GM19193 (cell line): ENCODE measurements around the gene USF1.

ENCODE experiments used
- POLR2A ChIP-seq: IDR thresholded peaks from 4 replicates; pipeline ENCODE4 v1.6.1; 2011; ENCODE audit not compliant: insufficient read depth, insufficient read length; ENCODE audit errors: extremely low read depth

Gene USF1

GRCh38 chr1:161039546-161039945, 6.2 kb downstream of the USF1 start:
- TF ChIP-seq POLR2A = no peak

GRCh38 chr1:161039154-161039545, 6.6 kb downstream of the USF1 start:
- no peak for TF ChIP-seq POLR2A

DNA sequence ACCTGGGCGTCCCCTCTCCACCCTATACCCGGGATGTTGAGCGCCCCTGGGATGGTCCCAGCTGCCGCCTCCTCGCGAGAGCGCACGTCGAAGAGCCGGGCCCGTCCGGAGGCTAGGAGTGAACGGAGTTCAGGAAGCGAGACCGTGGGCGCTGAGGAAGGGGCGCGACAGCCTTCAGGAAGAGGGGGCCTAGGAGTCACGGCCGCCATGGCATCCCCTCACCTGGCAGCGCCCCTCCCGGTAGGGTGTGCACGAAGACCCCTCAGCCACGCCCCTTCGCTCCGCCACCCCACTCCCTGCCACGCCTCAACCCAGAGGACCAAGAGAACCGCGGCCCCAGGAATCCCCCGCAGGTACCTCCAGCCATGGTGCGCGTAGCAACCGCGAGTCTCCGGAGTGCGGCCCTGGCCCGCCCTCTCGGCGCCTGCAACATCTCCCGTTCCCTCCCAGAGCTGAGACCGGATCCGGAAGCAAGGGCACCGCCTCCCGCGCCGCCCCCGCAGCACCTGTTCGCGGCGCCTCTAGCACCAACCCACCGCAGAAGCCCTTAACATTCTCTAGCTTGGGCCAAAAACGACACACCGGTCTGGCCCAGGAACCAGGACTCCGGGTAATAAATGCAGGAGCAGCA, 7.1 kb downstream of the USF1 start, which contains the start of gene TSTD1:
TSTD1 (minus strand) TSS at position 442 of the 631 bp plus-strand sequence; CDS start at position 367, 75 bp downstream.
- peak; percentile 77 for TF ChIP-seq POLR2A

- TF ChIP-seq POLR2A = no peak
Measured at GRCh38 chr1:161037661-161038522, 7.9 kb downstream of the USF1 start.

DNA sequence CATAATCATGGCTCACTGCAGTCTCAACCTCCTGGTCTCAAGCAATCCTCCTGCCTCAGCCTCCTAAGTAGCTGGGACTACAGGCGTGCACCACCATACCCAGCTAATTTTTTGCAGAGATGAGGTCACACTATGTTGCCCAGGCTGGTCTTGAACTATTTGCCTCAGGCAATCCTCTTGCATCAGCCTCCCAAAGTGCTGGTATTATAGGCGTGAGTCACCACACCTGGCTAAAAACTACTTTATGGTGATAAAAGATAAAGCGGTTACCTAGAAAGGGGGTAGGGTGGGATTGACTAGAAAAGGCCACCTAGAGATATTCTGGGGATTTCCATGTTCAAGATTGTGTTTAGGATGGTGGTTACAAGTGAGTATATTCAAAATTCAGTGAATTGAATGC, 12.0 kb downstream of the USF1 start:
- no peak for TF ChIP-seq POLR2A

- no peak for TF ChIP-seq POLR2A
Measured at GRCh38 chr1:161032409-161032808, 13.4 kb downstream of the USF1 start.

DNA sequence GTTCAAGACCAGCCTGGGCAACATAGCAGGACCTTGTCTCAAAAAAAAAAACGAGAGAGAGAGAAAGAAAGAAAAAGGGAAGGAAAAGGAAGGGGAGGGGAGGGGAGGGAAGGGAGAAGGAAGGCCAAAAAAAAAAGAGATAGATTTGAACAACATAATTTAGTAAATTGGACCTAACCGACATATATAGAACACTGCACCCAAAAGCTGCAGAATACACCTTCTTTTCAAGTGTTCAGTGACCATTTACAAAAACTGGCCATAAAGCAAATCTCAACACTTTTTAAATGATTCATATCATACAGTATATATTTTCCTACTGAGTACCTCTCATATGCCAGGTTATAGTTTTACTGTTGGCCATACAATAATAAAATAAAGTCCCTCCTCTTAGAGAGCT, 13.9 kb downstream of the USF1 start:
- no peak for TF ChIP-seq POLR2A

- TF ChIP-seq POLR2A = no peak
Measured at GRCh38 chr1:161021970-161022353, 23.8 kb downstream of the USF1 start.

- TF ChIP-seq POLR2A = peak; percentile 55
Measured at GRCh38 chr1:161021165-161021969, 24.4 kb downstream of the USF1 start.

- TF ChIP-seq POLR2A = peak; percentile 53
Measured at GRCh38 chr1:161020509-161021164, 25.1 kb downstream of the USF1 start, which contains the start of gene F11R. Gene F11R, minus strand, starts transcription at chr1:161021152. Its CDS starts 79 bp downstream, at chr1:161021073.

GRCh38 chr1:161019751-161020495, 25.9 kb downstream of the USF1 start:
- TF ChIP-seq POLR2A = no peak

GRCh38 chr1:161018631-161018930, 27.2 kb downstream of the USF1 start:
- no peak for TF ChIP-seq POLR2A

DNA sequence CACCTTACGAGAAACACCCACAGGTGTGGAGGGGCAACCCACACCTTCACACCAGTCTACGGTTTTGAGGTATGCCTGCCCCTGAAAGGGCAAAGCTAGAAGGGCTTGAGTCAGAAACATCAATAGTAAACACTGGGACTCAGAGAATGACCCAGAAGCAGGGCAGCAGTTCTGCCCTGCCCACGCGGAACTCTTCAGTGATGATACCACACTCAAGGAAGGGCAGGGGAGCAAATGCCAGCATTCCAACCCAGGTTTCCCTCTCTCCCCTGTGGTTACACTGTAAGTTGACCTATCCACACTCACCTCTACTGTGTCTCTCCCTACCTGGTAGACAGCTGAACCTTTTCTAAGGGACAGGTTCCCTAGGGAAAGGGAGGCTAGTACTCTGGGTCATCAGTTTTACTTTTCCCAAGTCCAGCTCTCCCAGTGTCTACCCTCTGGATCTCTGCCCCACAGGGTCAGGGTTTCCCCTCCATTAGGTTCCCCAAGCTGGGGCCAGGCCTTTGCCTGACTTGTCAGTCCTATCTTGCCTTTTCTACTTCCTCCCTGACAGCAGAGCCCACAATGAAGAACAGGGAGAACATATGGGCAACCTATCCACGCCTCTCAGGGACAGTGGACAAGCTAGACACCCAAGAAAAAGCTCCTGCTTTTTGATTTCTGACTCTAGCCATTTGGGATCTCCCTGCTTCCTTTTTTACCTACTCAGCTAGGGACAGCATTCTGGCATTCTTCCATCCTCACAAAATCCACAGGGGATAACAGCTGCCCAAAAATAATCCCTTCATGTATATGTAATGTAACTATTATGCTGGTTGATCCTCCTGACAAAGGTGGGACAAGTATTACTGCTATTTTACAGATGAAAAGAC, 27.8 kb downstream of the USF1 start:
- no peak for TF ChIP-seq POLR2A
